GM19372 (cell line): Measurements from ENCODE around the gene DRAXIN.
A peak's percentile ranks its signal among the peaks of the same experiment; 100 is the strongest.

Experiments
- ATAC-seq: cut with Tn5 transposase; IDR thresholded peaks from one replicate; pipeline ENCODE4 v1.9.1; 2021; ENCODE audit warnings: mild to moderate bottlenecking, low read depth, moderate library complexity; ENCODE audit not compliant: unreplicated experiment

Gene DRAXIN

GRCh38 chr1:11731691-11732283 lies 40.3 kb downstream of the DRAXIN start:
- no peak for ATAC-seq

- no peak for ATAC-seq
These were observed 41.8 kb downstream of the DRAXIN start for GRCh38 chr1:11733306-11733705.

DNA sequence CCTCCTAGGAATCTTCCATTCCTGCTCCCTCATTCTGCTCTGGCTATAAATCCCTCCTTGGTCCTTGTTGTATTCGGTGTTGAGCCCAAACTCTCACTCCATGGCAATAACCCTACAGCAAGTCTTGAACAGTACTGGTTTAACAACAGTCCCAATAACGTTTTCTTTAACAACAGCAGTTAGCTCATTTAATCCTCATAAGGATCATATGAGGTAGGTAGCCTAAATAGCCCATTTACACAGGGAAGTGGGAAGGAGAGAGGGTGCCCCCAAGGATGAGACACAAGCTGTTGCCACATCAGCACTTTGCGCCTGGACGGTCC lies 44.0 kb downstream of the DRAXIN start:
- ATAC-seq, result no peak

GRCh38 chr1:11735854-11736745 lies 44.6 kb downstream of the DRAXIN start, which contains the start of gene AGTRAP:
TSS of gene AGTRAP (plus strand) at chr1:11736136. CDS start at chr1:11736209, 73 bp downstream.
- ATAC-seq, result peak; percentile 62

DNA sequence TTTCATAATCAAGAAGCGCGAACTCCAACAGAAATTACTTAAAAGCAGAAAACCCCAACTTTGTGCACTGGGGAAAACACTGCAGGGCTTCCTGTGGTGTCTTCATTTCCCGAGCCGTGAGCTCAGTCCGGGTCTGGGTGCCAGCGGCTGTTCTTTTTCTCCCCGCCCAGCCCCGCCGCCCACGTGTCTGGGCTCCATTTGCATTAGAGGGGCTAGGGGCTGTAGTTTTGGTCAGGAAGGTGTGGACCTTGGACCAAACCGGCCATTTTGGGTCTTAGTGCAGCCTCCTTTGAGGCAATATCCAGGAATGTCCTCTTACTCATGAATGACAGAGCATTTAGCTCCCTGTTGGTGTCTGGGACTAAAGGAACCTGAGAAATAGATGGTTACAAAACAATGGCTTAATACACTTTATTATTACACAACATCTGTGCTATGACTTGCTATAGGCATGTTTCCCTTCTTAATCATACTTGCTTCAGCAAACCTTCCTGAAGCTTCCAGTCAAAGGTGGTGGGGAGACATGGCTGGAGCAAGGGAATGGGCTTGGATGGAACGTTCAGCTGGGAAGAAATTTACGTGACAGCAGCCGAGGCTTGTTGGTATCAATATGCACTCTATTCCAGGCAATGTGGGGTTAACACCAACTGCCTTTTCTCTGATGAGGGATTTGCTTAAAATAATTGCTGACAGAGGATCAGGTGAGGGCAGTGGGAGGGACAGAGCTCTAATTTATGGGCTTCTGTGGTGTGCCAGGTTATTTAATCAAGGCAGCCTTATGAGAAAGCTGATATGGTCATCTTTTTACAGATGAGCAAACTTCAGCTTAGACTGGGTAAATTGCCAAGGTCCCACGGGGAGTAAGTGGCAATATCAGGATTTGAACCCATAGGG lies 45.5 kb downstream of the DRAXIN start:
- ATAC-seq, result no peak

GRCh38 chr1:11738096-11738495 lies 46.6 kb downstream of the DRAXIN start:
- ATAC-seq, result no peak

DNA sequence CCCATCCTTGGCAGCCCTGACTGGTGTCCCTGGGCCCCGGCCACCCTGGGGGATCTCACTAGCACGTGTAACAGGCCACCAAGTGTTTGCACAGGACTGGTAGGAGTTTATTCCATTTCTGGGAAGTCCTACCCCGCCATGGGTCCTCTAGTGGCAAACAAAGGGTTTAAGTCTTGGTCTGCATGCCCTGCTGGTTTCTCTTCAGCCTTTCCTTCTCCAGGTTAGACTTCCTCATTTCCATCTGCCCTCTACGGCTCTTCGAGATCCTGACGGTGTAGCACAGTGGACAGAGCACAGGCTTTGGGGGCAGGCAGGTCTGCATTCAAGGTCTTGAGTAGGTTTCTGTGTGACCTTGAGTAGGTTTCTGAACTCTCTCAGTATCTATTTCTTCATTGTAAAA lies 47.3 kb downstream of the DRAXIN start:
- no peak for ATAC-seq

- no peak for ATAC-seq
These were observed 49.0 kb downstream of the DRAXIN start for GRCh38 chr1:11740258-11741192.

DNA sequence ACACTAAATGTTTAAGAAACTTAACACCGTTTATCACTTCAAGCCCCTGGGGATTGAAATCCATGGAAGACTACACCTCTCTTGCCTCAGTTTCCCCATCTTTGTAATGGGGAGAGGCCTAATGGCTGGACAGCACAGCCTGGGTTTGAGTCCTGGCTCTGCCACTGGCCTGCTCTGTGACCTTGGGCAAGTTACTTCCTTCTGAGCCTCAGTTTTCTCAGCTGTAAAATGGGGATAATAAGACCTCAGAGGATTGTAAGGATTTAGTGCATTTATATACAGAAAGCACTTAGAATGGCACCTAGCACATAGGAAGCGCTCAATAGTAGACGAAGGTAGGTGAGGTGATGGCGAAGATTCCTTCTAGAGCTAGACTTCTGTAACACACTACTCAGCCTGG lies 50.0 kb downstream of the DRAXIN start:
- no peak for ATAC-seq

DNA sequence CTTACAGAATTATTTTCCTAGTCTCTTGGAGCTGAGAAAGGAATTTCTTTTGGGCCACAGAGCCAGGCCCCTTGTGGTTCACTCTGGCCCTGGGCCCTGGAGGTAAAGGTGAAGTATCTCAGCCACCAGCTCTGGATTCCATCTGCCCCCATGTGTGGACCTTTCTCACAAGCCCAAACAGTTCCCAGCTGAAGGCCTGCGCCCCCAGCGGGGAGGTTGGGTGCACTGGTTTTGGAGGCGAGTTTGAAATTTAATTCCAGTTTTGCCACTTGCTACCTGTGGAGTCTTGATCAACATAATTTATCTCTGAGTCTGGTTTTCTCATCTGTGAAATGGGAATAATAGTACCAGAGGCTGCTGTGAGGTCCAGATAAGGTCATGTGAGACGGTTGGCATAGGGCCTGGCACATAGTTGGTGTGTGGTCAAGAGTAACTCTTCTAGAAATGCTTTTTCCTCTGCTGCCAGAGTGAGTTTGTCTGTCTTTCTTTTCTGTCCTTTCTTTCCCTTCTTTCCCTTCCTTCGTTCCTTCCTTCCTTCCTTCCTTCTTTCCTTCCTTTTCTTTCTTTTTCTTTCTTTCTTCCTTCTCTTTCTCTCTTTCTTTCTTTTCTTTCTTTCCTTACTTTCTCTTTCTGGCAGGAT lies 50.5 kb downstream of the DRAXIN start:
- ATAC-seq, result no peak

DNA sequence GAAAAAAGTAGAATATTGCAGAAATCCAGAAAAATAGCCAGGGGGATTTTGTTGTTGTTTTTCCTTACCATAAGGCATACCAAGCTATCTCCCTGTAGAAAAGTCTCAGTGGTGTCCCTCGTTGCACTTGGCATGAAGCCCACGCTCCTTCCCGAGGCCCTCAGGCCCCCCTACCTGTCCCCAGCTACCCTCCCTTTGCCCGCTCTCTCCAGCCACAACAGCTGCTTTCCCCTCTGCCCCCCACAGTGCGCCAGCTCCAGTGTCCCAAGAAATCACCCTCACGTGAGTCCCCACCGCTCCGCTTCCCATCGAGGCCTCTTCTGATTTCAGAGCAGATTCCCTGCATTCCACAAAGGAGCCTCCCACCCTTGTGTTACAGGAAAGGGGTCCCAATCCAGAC lies 52.8 kb downstream of the DRAXIN start:
- ATAC-seq, result no peak

- ATAC-seq, result no peak
These were observed 54.6 kb downstream of the DRAXIN start for GRCh38 chr1:11746092-11746491.

GRCh38 chr1:11746795-11747487 lies 55.4 kb downstream of the DRAXIN start:
- ATAC-seq, result no peak

DNA sequence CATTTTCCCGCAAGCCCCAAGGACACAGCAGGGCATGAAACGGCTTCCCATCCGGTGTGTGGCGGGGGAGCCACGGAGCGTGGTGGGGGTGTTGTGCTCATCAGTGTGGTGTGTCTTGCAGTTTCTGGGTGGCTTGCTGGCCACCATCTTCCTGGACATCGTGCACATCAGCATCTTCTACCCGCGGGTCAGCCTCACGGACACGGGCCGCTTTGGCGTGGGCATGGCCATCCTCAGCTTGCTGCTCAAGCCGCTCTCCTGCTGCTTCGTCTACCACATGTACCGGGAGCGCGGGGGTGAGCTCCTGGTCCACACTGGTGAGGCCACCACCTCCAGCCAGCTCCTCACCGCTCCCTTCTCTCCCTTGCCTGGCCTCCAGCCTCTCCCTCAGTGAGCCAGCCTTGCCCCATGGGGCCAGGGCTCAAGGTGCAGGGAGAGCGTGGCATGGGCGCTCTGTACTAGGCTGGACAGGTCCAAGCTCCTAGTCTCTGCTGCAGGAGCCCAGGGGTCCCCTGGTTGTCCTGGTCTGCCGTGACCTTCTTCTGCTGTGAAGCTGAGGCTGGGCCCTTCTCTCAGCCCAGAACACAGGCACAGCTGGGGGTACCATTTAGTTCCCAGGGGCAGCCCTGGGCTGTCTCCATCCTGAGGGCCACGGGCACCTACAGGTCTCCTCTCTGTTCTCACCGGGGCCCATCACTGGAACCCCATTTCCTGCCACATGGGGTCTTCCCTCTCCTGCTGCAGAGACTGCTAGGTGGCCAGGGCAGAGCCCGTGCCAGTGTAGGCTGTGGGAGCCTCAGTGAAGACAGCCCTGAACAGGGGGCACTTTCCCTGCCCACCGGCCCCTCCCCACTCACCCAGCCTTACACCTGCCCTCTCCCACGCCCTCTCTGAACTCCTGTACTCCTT lies 57.0 kb downstream of the DRAXIN start:
- ATAC-seq, result no peak

DNA sequence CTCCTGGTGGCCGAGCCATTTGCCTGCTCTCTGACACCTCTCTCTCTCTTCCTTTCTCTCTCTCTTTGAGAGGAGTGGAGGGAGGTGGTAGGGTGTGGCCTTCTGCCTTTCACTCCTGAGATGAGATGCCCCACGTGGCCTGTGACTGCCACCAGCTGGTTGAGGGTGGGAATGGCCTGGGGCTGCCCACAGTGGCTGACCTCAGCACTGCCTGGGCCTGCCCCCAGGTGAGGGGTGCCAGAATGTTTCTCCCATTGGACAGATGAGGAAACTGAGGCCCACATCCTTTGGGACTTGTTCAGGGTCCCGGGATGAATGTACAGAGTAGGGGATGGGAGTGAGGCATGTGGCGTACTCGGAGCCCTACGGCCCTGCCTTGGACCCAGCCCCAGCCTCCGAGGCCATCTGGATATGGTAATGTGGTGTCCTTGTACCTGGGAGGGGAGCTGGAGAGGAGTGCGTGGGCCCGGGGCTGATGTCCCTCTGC lies 57.7 kb downstream of the DRAXIN start:
- no peak for ATAC-seq

DNA sequence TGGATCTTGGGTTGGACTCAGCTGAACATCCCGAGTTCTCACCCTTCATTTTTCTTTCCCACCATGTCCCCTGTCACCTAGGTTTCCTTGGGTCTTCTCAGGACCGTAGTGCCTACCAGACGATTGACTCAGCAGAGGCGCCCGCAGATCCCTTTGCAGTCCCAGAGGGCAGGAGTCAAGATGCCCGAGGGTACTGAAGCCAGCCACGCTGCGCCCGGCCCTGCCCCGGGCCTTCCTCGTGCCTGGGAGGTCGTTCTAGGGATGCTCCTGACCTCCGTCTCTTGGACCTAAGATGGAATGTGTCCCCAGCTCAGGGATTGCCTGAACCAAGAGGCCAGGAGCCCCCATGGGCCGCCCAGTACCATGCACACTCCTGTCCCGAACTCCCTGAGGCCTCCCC lies 58.5 kb downstream of the DRAXIN start:
- ATAC-seq, result no peak

DNA sequence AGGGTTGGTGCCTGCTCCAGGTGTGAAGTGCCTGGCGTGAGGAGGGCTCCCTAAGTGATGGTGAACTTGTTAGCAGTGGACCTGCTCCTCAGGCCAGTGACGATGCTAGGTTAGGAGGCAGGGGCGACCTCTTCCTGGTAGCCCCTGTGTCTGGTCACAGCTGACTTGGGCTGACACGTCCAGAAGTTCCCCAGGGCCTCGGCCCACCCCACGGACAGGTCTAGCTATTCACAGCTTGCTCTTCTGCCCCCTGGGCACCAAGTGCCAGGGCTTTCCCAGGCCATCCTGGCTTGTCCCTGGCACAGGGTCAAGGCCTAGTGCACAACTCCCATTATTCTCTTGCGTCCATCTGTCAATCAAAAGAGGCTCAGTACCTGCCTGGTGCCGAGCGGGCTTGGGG lies 59.6 kb downstream of the DRAXIN start:
- ATAC-seq, result no peak
